DND-41 (cell line): ENCODE data around the gene RNU2-63P.

Experiments used
- CTCF ChIP-seq: IDR thresholded peaks from 2 replicates; pipeline ENCODE4 v1.5.1; 2012; ENCODE audit warnings: borderline replicate concordance, low read length, moderate library complexity, mild to moderate bottlenecking; ENCODE audit not compliant: poor library complexity, severe bottlenecking; ENCODE audit errors: extremely low read depth
- EZH2 ChIP-seq: IDR thresholded peaks from 3 replicates; pipeline ENCODE4 v1.6.1; 2012; ENCODE audit warnings: borderline replicate concordance, low read depth, mild to moderate bottlenecking, moderate library complexity, low read length, inconsistent platforms; ENCODE audit not compliant: severe bottlenecking

GRCh38 chr2:88049622-88050021 is 33.3 kb upstream of the RNU2-63P start:
- TF ChIP-seq CTCF (no peak), EZH2 (no peak)
